Activated naive CD8-positive, alpha-beta T cell treated with anti-CD3 and anti-CD28 coated beads for 36 hours (primary cell): Measurements from ENCODE around the gene UNC80. TPM values are rescaled to one million over a fixed set of nuclear protein-coding genes. Genes with fewer than 3 reads are reported as not detected.

ENCODE experiments used
- DNase-seq: peaks from one replicate; pipeline ENCODE4 v3.0.0; 2021
- H3K27ac Mint-ChIP-seq: one replicate; pipeline ENCODE4 v1.8.0; 2022; ENCODE audit warnings: mild to moderate bottlenecking, moderate library complexity, mixed read lengths
- H3K27me3 Mint-ChIP-seq: one replicate; pipeline ENCODE4 v1.8.0; 2022; ENCODE audit warnings: mild to moderate bottlenecking, mixed read lengths
- H3K36me3 Mint-ChIP-seq: one replicate; pipeline ENCODE4 v1.8.0; 2021; ENCODE audit warnings: mild to moderate bottlenecking, mixed read lengths
- H3K4me1 Mint-ChIP-seq: one replicate; pipeline ENCODE4 v1.8.0; 2021; ENCODE audit warnings: mixed read lengths
- H3K4me3 Mint-ChIP-seq: one replicate; pipeline ENCODE4 v1.8.0; 2022; ENCODE audit warnings: mild to moderate bottlenecking, moderate library complexity, mixed read lengths
- H3K9me3 Mint-ChIP-seq: one replicate; pipeline ENCODE4 v1.8.0; 2022; ENCODE audit warnings: mixed read lengths
- total RNA-seq, 2 experiments: library from RNA; stranded (reverse); gene quantifications; one replicate each; pipeline ENCODE4 v1.2.3, GENCODE V29; 2021

UNC80 gene
- total RNA-seq, 2 experiments from 2014 or later: not detected

DNA sequence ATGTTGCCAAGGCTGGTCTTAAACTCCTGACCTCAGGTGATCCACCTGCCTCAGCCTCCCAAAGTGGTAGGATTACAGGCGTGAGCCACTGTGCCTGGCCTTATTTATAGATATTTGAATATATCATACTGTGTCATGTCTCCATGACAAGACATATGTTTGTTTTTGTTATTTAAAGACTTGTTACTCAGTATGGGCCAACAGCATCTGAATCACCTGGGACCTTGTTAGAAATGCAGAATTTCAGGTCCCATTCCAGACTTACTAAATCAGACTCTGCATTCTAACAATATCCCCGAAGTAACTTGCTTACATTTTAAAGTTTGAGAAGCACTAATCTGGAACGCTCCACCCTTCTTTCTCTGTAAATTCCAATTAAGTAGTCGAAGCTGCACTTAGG, 264.0 kb downstream of the UNC80 start:
- Mint-ChIP-seq H3K9me3 (peaks cover 6% of the 10 kb centered on the region), H3K4me1 (peaks cover 8% of the 10 kb centered on the region), H3K27me3 (no peaks in the 10 kb centered on the region), H3K4me3 (no peak overlapping the region), H3K27ac (no peak overlapping the region), H3K36me3 (peaks cover 25% of the 10 kb centered on the region)
- no peak for DNase-seq

DNA sequence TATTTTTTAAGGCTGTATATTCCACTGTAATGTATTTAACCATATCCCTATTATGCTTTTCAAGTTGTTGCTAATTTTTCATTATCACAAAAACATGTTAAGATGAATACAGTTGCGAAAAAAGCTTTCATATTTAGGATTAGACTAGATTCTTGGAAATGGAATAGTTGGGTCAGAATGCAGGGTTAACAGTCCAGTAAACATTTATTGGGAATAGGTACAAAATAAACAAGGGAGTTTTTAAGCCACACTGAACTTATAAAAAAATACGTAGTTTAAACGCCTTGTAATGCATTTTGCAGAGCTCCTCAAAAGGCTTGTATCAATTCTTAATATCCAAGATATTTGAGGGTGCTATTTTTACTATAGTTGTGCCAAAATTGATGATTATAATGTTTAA, 266.4 kb downstream of the UNC80 start:
- H3K9me3 Mint-ChIP-seq: peaks cover under 1% of the 10 kb centered on the region
- H3K27ac Mint-ChIP-seq: no peak overlapping the region
- H3K27me3 Mint-ChIP-seq: no peaks in the 10 kb centered on the region
- H3K4me3 Mint-ChIP-seq: no peak overlapping the region
- H3K4me1 Mint-ChIP-seq: peaks cover 5% of the 10 kb centered on the region
- no peak for DNase-seq
- peaks cover 13% of the 10 kb centered on the region for H3K36me3 Mint-ChIP-seq

DNA sequence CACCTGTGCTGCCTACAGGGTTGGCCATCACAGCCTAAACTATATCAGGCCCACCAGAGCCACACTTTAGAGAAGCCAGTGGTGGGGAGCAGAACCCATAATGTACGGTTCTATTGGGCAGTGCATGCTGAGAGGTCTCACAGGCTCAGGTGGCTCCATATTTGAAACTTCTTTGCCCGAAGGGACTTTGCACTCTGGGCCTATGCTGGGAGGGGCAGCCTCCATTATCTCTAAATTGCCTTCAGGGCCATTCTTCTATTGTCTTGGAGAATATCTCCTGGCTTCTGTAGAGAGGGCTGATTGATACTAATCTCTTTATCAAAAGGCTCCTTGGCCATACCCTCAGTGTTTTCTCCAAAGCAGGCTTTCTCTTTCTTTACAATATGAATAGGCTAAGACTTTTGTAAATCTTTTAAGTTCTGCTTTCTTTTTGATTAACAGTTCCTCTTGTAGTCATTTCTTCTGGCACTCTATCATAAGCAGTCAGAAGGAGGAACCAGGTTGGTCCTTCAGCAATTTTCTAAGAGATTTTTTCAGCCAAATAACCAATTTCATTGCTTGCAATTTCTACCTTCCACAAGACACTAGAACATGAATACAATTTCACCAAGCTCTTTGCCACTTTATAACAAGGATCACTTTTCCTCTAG, 275.3 kb downstream of the UNC80 start:
- Mint-ChIP-seq H3K27me3 (no peaks in the 10 kb centered on the region), H3K9me3 (no peaks in the 10 kb centered on the region), H3K4me3 (no peak overlapping the region), H3K4me1 (no peaks in the 10 kb centered on the region), H3K27ac (no peak overlapping the region), H3K36me3 (peaks cover 23% of the 10 kb centered on the region)
- DNase-seq: no peak

Other genes with a start within 250 kb of the UNC80 start
- 10 to 100 TPM; 50.2 to 52.6 TPM for gene RPE, start 230.8 kb downstream of the UNC80 start, total RNA-seq